Osteocyte (in vitro differentiated cells): ENCODE results near the gene TINAG. TPM values are rescaled to one million over a fixed set of nuclear protein-coding genes. Genes with fewer than 3 reads are reported as not detected.
A peak's percentile ranks its signal among the peaks of the same experiment; 100 is the strongest.

Source experiments
- DNase-seq: peaks from one replicate; pipeline ENCODE4 v3.0.0; 2021; ENCODE audit warnings: mixed read lengths; ENCODE audit not compliant: unreplicated experiment; ENCODE audit errors: extremely low spot score
- H3K27ac Mint-ChIP-seq: one replicate; pipeline ENCODE4 v1.8.0; 2021; ENCODE audit warnings: mild to moderate bottlenecking, mixed read lengths; ENCODE audit not compliant: unreplicated experiment
- H3K27me3 Mint-ChIP-seq: one replicate; pipeline ENCODE4 v1.8.0; 2021; ENCODE audit warnings: mixed read lengths; ENCODE audit not compliant: unreplicated experiment
- H3K36me3 Mint-ChIP-seq: one replicate; pipeline ENCODE4 v1.8.0; 2021; ENCODE audit warnings: mixed read lengths; ENCODE audit not compliant: unreplicated experiment
- H3K4me1 Mint-ChIP-seq: one replicate; pipeline ENCODE4 v1.8.0; 2021; ENCODE audit warnings: mixed read lengths; ENCODE audit not compliant: unreplicated experiment
- H3K4me3 Mint-ChIP-seq: one replicate; pipeline ENCODE4 v1.8.0; 2021; ENCODE audit warnings: mild to moderate bottlenecking, moderate library complexity, mixed read lengths; ENCODE audit not compliant: unreplicated experiment
- H3K9me3 Mint-ChIP-seq: one replicate; pipeline ENCODE4 v1.8.0; 2021; ENCODE audit warnings: mixed read lengths; ENCODE audit not compliant: unreplicated experiment
- total RNA-seq: library from RNA; stranded (reverse); gene quantifications from 2 replicates; pipeline ENCODE4 v1.2.1, GENCODE V29; 2021
- TF ChIP-seq, protein P1 (sequence below): fragments of 200-600 bp; sonication (generic); IDR thresholded peaks from 2 replicates; pipeline ENCODE4 v1.5.0; 2021; ENCODE audit warnings: antibody characterized with exemption, mild to moderate bottlenecking, moderate library complexity

The TINAG gene
- total RNA-seq, 1 donor from 2014 or later, result not detected

GRCh38 chr6:54266400-54266923 is 41.8 kb upstream of the TINAG start:
- H3K9me3 Mint-ChIP-seq, result no peaks in the 10 kb centered on the region
- H3K27me3 Mint-ChIP-seq, result no peaks in the 10 kb centered on the region
- H3K4me3 Mint-ChIP-seq, result no peak overlapping the region
- no peak for DNase-seq
- H3K36me3 Mint-ChIP-seq, result no peaks in the 10 kb centered on the region
- H3K27ac Mint-ChIP-seq, result no peak overlapping the region
- TF ChIP-seq, protein P1, sequence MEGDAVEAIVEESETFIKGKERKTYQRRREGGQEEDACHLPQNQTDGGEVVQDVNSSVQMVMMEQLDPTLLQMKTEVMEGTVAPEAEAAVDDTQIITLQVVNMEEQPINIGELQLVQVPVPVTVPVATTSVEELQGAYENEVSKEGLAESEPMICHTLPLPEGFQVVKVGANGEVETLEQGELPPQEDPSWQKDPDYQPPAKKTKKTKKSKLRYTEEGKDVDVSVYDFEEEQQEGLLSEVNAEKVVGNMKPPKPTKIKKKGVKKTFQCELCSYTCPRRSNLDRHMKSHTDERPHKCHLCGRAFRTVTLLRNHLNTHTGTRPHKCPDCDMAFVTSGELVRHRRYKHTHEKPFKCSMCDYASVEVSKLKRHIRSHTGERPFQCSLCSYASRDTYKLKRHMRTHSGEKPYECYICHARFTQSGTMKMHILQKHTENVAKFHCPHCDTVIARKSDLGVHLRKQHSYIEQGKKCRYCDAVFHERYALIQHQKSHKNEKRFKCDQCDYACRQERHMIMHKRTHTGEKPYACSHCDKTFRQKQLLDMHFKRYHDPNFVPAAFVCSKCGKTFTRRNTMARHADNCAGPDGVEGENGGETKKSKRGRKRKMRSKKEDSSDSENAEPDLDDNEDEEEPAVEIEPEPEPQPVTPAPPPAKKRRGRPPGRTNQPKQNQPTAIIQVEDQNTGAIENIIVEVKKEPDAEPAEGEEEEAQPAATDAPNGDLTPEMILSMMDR, result peak; percentile 13
- H3K4me1 Mint-ChIP-seq, result peaks cover 9% of the 10 kb centered on the region

DNA sequence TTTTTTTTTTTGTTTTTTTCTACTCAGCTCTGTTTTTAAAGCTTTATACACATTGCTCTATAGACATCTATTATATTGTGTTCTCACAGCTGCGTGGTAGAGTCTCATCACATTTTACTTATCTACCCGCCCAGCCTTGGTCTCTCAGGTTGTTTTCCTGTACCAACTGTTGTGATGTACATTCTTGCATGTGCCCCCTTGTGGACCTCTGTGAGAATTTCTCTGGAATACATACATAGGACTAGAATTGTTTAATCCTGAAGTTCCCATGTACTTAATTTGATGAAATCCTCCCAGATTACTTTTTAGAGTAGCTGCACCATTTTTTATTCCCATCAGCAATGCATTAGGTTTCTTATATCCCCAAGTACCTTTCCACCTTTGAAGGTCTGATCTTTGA is 40.4 kb upstream of the TINAG start:
- no peak overlapping the region for H3K27ac Mint-ChIP-seq
- no peak overlapping the region for H3K4me3 Mint-ChIP-seq
- TF ChIP-seq, protein P1, result peak; percentile 56
- H3K27me3 Mint-ChIP-seq, result no peaks in the 10 kb centered on the region
- H3K36me3 Mint-ChIP-seq, result no peaks in the 10 kb centered on the region
- peaks cover 9% of the 10 kb centered on the region for H3K4me1 Mint-ChIP-seq
- H3K9me3 Mint-ChIP-seq, result no peaks in the 10 kb centered on the region
- no peak for DNase-seq

- peaks cover 9% of the 10 kb centered on the region for H3K9me3 Mint-ChIP-seq
- H3K4me1 Mint-ChIP-seq, result peaks cover 9% of the 10 kb centered on the region
- no peak overlapping the region for H3K4me3 Mint-ChIP-seq
- H3K27ac Mint-ChIP-seq, result no peak overlapping the region
- DNase-seq, result no peak
- H3K36me3 Mint-ChIP-seq, result peaks cover 2% of the 10 kb centered on the region
- H3K27me3 Mint-ChIP-seq, result no peaks in the 10 kb centered on the region
- TF ChIP-seq, protein P1, result no peak
These were observed 34.9 kb upstream of the TINAG start for GRCh38 chr6:54273214-54273820.

- Mint-ChIP-seq H3K9me3 (peaks cover 9% of the 10 kb centered on the region), H3K4me3 (no peak overlapping the region), H3K27ac (no peak overlapping the region), H3K27me3 (no peaks in the 10 kb centered on the region), H3K36me3 (peaks cover 2% of the 10 kb centered on the region), H3K4me1 (peaks cover 9% of the 10 kb centered on the region)
- DNase-seq, result no peak
- TF ChIP-seq, protein P1, result no peak
These were observed 33.9 kb upstream of the TINAG start for GRCh38 chr6:54274383-54274782.

DNA sequence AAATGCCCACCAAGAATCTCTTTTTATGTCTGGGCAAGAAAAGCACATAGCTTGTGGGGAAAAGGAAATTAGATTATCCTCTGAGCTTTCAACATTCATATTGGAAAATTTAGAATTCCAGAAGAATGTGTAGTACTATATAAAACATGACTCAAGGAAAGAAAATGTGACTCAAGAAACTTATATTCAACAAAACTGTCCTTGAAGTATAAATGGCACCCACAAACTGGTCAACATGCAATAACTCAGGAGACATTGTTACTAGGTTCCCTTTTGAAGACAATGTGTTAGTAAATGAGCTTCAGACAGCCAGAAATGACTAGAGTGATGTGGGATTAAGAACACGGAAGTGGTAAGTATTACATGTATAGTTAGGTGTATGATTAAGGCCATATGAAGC is 26.1 kb upstream of the TINAG start:
- peaks cover 31% of the 10 kb centered on the region for H3K4me1 Mint-ChIP-seq
- H3K27ac Mint-ChIP-seq, result peak overlapping the region; percentile 39
- peaks cover 2% of the 10 kb centered on the region for H3K36me3 Mint-ChIP-seq
- H3K27me3 Mint-ChIP-seq, result no peaks in the 10 kb centered on the region
- H3K4me3 Mint-ChIP-seq, result no peak overlapping the region
- H3K9me3 Mint-ChIP-seq, result peaks cover 12% of the 10 kb centered on the region
- DNase-seq, result no peak
- TF ChIP-seq, protein P1, result no peak
